Smooth muscle cell of the brain vasculature (primary cell): ENCODE results near the gene MRGPRX3.
"Not testable (repeated sequence)": the region's sequence is repeated elsewhere in the genome, so short reads cannot be mapped to it uniquely, and the experiment has no call there.

ENCODE experiments used
- DNase-seq: peaks from one replicate; pipeline ENCODE4 v3.0.0-alpha.2; 2012; ENCODE audit warnings: low read depth, low spot score

Gene MRGPRX3

DNA sequence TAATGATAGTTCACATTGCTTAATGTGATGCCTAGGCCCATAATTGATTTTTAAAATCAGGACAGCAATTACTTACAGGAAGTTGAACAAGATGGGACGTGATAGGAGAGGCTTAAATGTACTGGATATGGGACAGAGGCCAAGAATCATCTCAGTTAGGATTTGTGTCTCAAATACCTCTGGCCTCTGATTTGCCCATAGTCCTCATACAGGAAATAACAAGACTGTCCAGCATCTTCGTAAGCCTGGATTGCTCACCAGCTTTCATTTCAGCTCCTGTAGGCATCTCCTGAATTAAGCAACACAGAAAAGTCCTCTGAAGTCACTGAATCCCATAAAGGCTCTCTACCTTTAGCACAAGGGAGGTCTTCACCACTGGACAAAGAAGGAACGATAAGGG lies at the start of gene MRGPRX3:
Gene MRGPRX3, plus strand, starts transcription at position 231 of the 400 bp plus-strand sequence. CDS start 4,632 bp downstream, outside the sequence.
- DNase-seq: no peak

DNA sequence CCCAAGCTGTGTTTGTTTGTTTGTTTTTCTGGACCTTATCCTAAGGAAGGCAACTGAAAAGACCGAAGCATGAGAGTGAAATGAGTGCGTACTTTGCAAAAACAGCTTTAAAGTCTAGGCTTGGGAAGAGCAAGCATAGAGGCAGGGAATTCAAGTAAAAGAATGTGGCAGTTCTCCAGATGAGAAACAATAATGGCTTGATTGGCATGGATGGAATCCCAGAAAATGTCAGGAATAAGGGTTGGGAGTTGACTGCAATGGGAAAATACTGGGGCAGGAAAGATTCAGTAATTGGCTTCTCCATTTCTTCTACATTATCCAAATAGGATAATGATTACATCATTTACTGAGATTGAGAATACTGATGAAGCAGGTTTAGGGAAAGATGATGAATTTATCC lies 44.0 kb upstream of the MRGPRX3 start:
- no peak for DNase-seq

GRCh38 chr11:18088966-18089365 lies 43.4 kb upstream of the MRGPRX3 start:
- no peak for DNase-seq

GRCh38 chr11:18091731-18092130 lies 40.6 kb upstream of the MRGPRX3 start:
- no peak for DNase-seq

DNA sequence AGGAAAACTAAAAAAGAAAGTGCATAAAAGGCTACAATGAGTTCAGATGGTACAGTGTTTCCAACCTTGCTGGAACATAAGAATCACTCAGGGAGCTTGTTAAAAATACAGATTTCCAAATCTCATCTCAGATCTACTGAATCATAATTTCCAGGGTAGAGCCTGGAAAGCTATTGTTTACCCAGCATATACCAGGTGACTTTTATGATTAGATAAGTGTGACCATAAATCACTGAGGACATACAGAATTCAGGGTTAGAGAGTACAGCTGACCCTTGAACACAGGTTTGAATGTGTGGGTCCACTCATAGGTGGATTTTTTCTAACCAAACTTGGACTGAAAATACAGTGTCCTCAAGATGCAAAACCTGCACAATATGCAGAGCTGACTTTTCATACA lies 38.4 kb upstream of the MRGPRX3 start:
- no peak for DNase-seq

- no peak for DNase-seq
These were observed 31.3 kb upstream of the MRGPRX3 start for GRCh38 chr11:18100926-18101656.

DNA sequence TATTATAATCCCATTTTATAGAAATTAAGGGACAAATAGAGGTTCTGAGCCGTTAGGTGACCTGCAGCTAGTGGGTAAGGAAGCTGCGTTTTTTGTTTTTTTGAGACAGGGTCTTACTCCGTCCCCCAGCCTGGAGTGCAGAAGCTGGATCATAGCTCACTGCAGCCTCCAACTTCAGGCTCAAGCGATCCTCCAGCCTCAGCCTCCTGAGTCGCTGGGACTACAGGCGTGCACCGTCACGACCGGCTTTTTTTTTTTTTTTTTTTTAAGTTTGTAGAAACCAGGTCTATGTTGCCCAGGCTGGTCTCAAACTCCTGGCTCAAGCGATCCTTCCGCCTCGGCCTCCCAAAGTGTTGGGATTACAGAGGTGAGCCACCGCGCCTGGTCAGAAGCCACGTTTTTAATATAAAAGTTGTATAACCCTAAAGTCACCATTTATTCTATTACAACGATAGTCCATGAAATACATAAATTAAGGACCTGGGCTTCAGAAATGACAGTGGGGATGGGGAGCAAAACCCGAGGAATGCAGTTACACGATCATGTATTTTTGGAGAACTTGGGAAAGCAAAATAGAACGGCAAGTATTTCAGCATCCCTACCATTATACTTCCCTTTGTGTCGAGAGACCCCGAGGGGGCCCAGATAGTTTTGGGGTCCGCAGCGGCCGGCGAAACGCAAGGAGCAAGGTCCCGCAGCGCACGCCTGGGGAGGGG lies 27.1 kb upstream of the MRGPRX3 start:
- no peak for DNase-seq

DNA sequence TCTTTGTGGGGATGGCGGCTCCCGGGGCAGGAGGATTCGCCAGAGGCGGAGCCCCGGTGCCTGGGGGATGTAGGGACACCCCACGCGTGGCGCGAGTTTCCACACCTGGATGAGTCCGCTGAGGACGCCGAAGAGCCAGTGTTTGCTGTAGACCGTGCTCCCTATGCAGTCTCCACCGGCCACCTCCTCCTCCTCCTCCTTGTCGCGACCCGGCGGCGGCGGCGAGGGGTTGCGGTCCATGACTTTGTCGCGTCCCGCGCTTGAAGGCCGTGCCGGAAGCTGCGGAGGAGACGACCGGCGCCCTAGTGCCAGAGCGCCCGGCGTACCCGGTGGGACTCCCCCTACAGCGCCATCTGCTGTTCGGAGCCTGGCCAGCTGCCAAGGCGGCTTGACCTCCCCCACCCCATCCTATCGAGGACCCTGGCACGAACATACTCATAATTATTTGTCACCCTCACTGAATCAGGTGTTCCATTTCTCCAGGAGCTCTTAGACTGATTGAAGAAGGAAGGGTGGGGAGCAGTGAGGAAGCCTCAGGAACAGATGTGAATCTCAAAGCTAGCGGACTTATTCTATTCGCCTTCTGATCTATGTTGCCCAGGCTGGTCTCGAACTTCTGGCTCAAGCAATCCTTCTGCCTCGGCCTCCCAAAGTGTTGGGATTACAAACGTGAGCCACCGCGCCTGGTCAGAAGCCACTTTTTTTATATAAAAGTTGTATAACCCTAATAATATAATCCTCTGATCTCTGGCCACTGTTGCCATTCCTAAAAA lies 26.4 kb upstream of the MRGPRX3 start, which contains the start of gene SAAL1:
Gene SAAL1, minus strand, starts transcription at position 281 of the 773 bp plus-strand sequence. Its CDS starts 41 bp downstream, at position 240.
- peak; percentile 41 for DNase-seq

- no peak for DNase-seq
These were observed 25.7 kb upstream of the MRGPRX3 start for GRCh38 chr11:18106688-18107087.

DNA sequence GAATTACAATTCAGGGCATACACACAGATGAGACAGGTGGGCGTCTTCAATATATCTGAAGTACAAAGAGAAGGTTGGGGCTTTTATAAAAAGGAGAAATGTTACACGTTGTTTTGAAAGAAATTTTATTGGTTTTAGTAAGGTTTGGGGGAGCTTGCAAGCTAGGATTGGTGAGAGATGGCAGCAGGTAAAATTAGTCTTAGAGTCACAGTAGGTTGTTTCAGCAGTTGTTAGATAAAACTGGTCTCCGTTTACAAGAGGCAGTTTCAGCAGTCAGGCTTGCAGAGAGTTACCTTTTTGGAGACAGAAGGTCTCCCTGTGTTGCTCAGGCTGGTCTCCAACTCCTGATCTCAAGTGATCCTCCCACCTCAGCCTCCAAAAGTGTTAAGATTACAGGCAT lies 24.1 kb upstream of the MRGPRX3 start:
- no peak for DNase-seq

DNA sequence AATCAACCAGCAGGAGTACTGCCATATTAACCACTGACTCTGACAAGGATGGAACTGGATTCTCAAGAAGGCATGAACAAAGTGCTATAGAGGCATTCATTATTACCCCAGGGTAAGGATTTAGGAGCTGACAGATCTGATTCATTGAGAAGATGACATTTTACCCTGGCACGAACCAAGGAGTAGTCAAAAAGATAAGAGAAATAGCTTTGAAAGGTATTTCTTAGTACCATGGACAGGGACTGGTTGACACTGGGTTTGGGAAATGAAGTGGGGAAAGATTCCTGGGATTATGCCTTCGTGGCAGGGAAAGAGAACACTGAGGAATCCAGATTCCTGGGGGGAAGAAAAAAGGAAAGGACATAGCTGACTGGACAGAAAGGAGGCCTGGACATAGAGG lies 21.4 kb upstream of the MRGPRX3 start:
- DNase-seq: no peak

- peak; percentile 31 for DNase-seq
These were observed 16.8 kb upstream of the MRGPRX3 start for GRCh38 chr11:18115360-18116127.

- not testable (repeated sequence) for DNase-seq
These were observed 11.0 kb upstream of the MRGPRX3 start for GRCh38 chr11:18121331-18121828.

- DNase-seq: not testable (repeated sequence)
These were observed 1.3 kb upstream of the MRGPRX3 start for GRCh38 chr11:18131115-18131514.

- DNase-seq: no peak
These were observed 2.9 kb downstream of the MRGPRX3 start for GRCh38 chr11:18135308-18135707.

DNA sequence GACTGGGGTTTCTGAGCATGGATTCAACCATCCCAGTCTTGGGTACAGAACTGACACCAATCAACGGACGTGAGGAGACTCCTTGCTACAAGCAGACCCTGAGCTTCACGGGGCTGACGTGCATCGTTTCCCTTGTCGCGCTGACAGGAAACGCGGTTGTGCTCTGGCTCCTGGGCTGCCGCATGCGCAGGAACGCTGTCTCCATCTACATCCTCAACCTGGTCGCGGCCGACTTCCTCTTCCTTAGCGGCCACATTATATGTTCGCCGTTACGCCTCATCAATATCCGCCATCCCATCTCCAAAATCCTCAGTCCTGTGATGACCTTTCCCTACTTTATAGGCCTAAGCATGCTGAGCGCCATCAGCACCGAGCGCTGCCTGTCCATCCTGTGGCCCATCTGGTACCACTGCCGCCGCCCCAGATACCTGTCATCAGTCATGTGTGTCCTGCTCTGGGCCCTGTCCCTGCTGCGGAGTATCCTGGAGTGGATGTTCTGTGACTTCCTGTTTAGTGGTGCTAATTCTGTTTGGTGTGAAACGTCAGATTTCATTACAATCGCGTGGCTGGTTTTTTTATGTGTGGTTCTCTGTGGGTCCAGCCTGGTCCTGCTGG lies 4.9 kb downstream of the MRGPRX3 start:
- DNase-seq: no peak

GRCh38 chr11:18140145-18140544 lies 7.8 kb downstream of the MRGPRX3 start:
- no peak for DNase-seq

- no peak for DNase-seq
These were observed 11.9 kb downstream of the MRGPRX3 start for GRCh38 chr11:18144243-18144642.

DNA sequence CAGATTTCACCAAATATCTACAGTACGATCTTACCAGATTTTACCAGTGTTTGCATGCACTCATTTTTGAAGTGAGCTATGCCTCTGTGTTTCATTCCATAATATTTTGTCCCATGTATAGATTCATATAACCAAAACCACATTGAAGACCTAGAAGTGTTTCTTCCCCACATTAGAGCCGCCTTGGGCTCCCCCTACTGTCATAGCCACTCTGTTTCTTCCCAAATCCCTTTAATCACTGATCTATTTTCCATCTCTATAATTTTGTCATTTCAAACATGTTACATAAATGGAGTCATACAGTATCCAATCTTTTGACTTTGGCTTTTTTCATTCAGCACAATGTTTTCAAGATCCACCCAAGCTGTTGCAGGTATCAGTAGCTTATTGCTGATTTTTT lies 12.7 kb downstream of the MRGPRX3 start:
- no peak for DNase-seq

DNA sequence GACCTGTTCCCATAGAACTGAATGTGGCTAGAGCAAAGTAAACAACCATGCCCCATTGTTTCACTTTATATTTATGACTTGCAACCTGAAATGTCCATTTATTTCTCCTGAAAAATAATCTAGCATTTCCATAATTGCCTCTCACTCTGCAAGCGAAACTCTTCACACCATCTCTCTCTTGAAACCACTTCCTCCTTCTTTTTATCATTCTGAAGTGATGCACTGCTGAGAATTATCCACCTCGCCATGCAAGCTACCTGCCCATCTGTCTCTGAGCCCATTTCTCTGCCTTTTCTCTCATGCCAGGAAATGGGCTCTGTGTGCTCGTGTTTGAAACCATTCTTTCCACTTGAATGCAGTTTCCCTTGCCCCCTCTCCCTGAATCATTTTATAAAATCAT lies 13.5 kb downstream of the MRGPRX3 start:
- no peak for DNase-seq

DNA sequence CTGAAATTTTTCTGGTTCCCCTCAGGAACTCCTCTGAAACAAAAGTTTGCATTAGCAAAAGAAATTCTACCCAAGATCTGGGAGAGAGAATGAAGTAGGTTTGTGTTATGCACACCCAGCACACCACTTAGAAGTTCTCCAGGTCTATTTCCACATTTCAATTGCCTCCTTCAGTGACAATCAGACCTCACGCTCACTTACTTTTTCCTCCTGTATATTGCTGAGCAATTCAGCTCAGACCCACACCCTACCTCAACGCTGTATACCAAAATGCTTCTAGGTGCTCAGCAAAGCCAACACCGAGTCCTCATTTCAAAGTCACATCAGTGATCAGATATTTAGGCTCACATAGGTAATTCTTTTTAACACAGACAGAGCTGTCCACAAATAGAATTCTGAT lies 19.2 kb downstream of the MRGPRX3 start:
- DNase-seq: no peak
